ENCODE data around the gene INS.

INS gene

GRCh38 chr11:2164861-2165555 lies 4.0 kb upstream of the INS start:
- DNase-seq, result no peak

GRCh38 chr11:2164081-2164480 lies 3.1 kb upstream of the INS start:
- no peak for DNase-seq

- no peak for DNase-seq
These were observed 2.5 kb upstream of the INS start for GRCh38 chr11:2163428-2163978.

GRCh38 chr11:2159536-2160413 lies 1.2 kb downstream of the INS start:
- DNase-seq, result no peak

- DNase-seq, result no peak
These were observed 2.0 kb downstream of the INS start for GRCh38 chr11:2158966-2159365.

- no peak for DNase-seq
These were observed 2.7 kb downstream of the INS start for GRCh38 chr11:2158296-2158737.

GRCh38 chr11:2157294-2158040 lies 3.5 kb downstream of the INS start:
- no peak for DNase-seq

GRCh38 chr11:2156416-2157182 lies 4.4 kb downstream of the INS start:
- DNase-seq, result no peak

GRCh38 chr11:2155511-2155910 lies 5.5 kb downstream of the INS start:
- no peak for DNase-seq

GRCh38 chr11:2154889-2155288 lies 6.1 kb downstream of the INS start:
- DNase-seq, result no peak

GRCh38 chr11:2154195-2154585 lies 6.8 kb downstream of the INS start:
- DNase-seq, result no peak

GRCh38 chr11:2153581-2154194 lies 7.3 kb downstream of the INS start:
- no peak for DNase-seq

- peak; percentile 11 for DNase-seq
These were observed 9.3 kb downstream of the INS start for GRCh38 chr11:2151500-2152257.

- DNase-seq, result no peak
These were observed 10.9 kb downstream of the INS start for GRCh38 chr11:2149864-2150847.

- no peak for DNase-seq
These were observed 11.5 kb downstream of the INS start for GRCh38 chr11:2149460-2149859.

- DNase-seq, result no peak
These were observed 12.4 kb downstream of the INS start for GRCh38 chr11:2148595-2148994.

GRCh38 chr11:2147391-2147790 lies 13.6 kb downstream of the INS start:
- DNase-seq, result no peak

- DNase-seq, result no peak
These were observed 15.0 kb downstream of the INS start for GRCh38 chr11:2146051-2146450.

GRCh38 chr11:2144544-2145248 lies 16.3 kb downstream of the INS start:
- no peak for DNase-seq
